Tibial nerve (tissue), 4 donors: ENCODE results near the gene GATAD2A.

Experiments used
- EP300 ChIP-seq, 2 donors: sonication (generic); formaldehyde crosslinking; IDR thresholded peaks; one replicate each; pipeline ENCODE4 v1.6.1; 2017; ENCODE audit warnings: antibody characterized with exemption in 2 of 2, mild to moderate bottlenecking in 1 of 2
- POLR2A ChIP-seq, 2 donors: fragments of 450-650 bp; IDR thresholded peaks; one replicate each; pipeline ENCODE4 v1.6.1; 2017; ENCODE audit warnings: antibody characterized with exemption in 2 of 2, mild to moderate bottlenecking in 2 of 2, moderate library complexity in 2 of 2
- TF ChIP-seq, protein P1 (sequence below), 5 experiments: fragments of 200-600 bp in 3 of 5; fragments of 450-650 bp in 2 of 5; sonication (generic) in 3 of 5; IDR thresholded peaks; one replicate each; pipeline ENCODE4 v1.5.1; 2016 to 2019; ENCODE audit warnings: antibody characterized with exemption in 5 of 5, mild to moderate bottlenecking in 3 of 5, moderate library complexity in 2 of 5

GRCh38 chr19:19446655-19447437, 41.4 kb downstream of the GATAD2A start:
- TF ChIP-seq, protein P1, sequence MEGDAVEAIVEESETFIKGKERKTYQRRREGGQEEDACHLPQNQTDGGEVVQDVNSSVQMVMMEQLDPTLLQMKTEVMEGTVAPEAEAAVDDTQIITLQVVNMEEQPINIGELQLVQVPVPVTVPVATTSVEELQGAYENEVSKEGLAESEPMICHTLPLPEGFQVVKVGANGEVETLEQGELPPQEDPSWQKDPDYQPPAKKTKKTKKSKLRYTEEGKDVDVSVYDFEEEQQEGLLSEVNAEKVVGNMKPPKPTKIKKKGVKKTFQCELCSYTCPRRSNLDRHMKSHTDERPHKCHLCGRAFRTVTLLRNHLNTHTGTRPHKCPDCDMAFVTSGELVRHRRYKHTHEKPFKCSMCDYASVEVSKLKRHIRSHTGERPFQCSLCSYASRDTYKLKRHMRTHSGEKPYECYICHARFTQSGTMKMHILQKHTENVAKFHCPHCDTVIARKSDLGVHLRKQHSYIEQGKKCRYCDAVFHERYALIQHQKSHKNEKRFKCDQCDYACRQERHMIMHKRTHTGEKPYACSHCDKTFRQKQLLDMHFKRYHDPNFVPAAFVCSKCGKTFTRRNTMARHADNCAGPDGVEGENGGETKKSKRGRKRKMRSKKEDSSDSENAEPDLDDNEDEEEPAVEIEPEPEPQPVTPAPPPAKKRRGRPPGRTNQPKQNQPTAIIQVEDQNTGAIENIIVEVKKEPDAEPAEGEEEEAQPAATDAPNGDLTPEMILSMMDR (IDR thresholded peaks at IDR 0.05), result no peak
- TF ChIP-seq EP300 (IDR thresholded peaks at IDR 0.05), result no peak
- TF ChIP-seq POLR2A (IDR thresholded peaks at IDR 0.05), result no peak
